Measurements from ENCODE around the gene RAC2. TPM values are rescaled to one million over a fixed set of nuclear protein-coding genes. Genes with fewer than 3 reads are reported as not detected.

Gene RAC2
- total RNA-seq, 1 experiment from 2014 or later: not detected

DNA sequence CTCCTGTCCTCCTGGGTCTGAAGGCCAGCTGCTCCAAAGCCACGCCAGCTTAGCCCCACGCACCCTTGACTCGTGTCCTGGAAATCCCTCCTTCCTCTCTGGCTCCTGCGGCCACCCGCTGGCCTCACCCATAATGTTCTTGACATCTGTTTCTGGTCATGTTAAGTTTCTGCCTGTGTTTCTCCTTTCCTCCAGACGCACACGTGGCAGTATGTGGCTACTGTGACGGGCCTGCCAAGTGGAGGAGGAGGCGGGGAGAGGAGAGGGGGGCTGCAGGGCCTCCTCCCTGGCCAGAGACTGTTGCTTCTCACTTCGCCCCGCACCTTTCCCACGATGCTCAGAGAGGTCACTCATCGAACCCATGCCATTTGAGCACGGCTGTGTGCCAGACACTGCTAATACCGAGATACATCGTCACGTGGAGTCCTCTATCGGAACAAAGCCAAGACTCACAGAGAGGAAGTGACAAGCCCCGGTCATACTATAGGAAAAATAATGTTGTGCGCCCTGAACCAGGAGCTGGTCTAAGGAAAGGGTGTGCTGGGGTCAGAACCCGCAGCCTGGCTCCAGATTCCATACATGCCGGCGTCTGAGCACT lies 67.5 kb downstream of the RAC2 start:
- no peak overlapping the region for H3K4me3 ChIP-seq
- no peaks in the 10 kb centered on the region for H3K9me3 ChIP-seq (replicated peaks)
- peaks cover 15% of the 10 kb centered on the region; the same call in 1 of the 2 replicates for H3K27me3 ChIP-seq
- no peak for DNase-seq
- no peak overlapping the region for H3K27ac ChIP-seq
- no peaks in the 10 kb centered on the region for H3K36me3 ChIP-seq
- H3K4me1 ChIP-seq: no peaks in the 10 kb centered on the region

DNA sequence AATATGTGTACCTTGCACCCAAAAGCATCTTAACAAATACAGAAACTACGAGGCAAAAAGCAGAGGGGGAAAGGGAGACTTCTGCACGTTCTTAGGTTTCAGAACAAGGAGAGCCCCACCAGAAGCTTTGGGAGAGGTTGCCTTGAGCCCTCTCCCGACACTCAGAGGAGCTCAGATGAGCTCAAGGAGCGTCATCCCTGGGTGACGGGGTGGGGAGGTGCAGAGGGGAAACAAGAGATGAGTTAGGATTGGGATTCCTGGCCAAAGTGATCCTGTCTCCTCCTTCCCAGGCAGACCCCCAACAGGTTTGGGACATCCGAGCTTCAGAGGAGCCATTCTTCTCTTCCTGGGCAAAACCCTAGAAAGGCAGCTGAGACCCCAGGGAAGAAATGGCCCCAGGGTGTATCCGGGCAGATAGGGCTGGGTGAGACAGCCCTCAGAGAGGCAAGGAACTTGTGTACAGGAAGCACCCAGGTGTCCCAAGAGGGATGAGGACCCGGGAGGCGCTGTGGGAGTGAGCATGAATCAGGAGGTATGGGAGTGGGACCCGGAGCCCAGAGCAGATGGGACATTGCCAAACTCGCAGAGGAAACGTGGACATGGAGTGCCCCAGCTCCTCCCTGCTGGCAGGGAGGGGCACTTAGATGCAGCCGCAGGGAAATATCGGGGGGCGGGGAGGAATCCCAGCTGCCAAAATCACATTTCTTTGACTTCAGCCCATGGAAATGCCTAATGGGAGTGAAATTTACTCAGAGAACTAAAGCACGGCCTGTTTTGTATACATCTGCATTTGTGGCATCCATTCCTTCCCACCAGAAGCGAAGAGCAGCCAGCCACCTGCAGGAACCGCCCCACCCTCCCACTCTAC lies 68.4 kb downstream of the RAC2 start:
- Histone ChIP-seq H3K9me3 (replicated peaks) (no peaks in the 10 kb centered on the region), H3K36me3 (no peaks in the 10 kb centered on the region), H3K4me1 (no peaks in the 10 kb centered on the region), H3K27me3 (peaks cover 15% of the 10 kb centered on the region; the same call in 1 of the 2 replicates), H3K27ac (no peak overlapping the region), H3K4me3 (no peak overlapping the region)
- DNase-seq: no peak

Other genes starting within 250 kb of the RAC2 start
- 5.4 and 5.7 TPM in 2 replicates for gene TST, start 224.8 kb downstream of the RAC2 start, total RNA-seq (2014; rRNA removed; shearing (Covaris generic))
- gene MPST, start 224.5 kb downstream of the RAC2 start, total RNA-seq (2014; rRNA removed; shearing (Covaris generic)): 58.7 and 59.8 TPM in 2 replicates
- gene KCTD17, start 192.5 kb downstream of the RAC2 start, total RNA-seq (2014; rRNA removed; shearing (Covaris generic)): 12.5 and 14.1 TPM in 2 replicates
- not detected in 2 replicates for gene TMPRSS6, start 134.6 kb downstream of the RAC2 start, total RNA-seq (2014; rRNA removed; shearing (Covaris generic))
- 0.13 and 0.26 TPM in 2 replicates for gene IL2RB, start 94.4 kb downstream of the RAC2 start, total RNA-seq (2014; rRNA removed; shearing (Covaris generic))
- gene C1QTNF6, start 56.0 kb downstream of the RAC2 start, total RNA-seq (2014; rRNA removed; shearing (Covaris generic)): 0.08 TPM in 1 of 2 replicates, not detected in the other
- not detected in 2 replicates for gene SSTR3, start 31.8 kb downstream of the RAC2 start, total RNA-seq (2014; rRNA removed; shearing (Covaris generic))
- gene CYTH4, start 38.2 kb upstream of the RAC2 start, total RNA-seq (2014; rRNA removed; shearing (Covaris generic)): not detected in 2 replicates
- gene ELFN2, start 183.2 kb upstream of the RAC2 start, total RNA-seq (2014; rRNA removed; shearing (Covaris generic)): under 0.01 and 0.02 TPM in 2 replicates
- gene MFNG, start 242.1 kb upstream of the RAC2 start, total RNA-seq (2014; rRNA removed; shearing (Covaris generic)): 0.36 and 1.1 TPM in 2 replicates